Gastrocnemius medialis (tissue), 4 donors: ENCODE measurements around the gene SNAPC4. TPM values are rescaled to one million over a fixed set of nuclear protein-coding genes. Genes with fewer than 3 reads are reported as not detected.

Experiments
- ATAC-seq, 2 donors: fragments of 150-250 bp; one replicate each; pipeline ENCODE4 v1.9.1; 2016
- DNase-seq, 2 donors: peaks; one replicate each; pipeline ENCODE4 v3.0.0-alpha.2; 2019
- H3K27ac ChIP-seq, 4 donors: fragments of 200-600 bp; sonication (generic); 1 replicate in 1 of 4; 2 replicates in 3 of 4; pipeline ENCODE4 v1.5.1; 2016 to 2018; ENCODE audit warnings: mild to moderate bottlenecking in 2 of 4, moderate library complexity in 1 of 4
- H3K27me3 ChIP-seq, 3 donors: fragments of 200-600 bp; sonication (generic) in 2 of 3; 1 replicate in 1 of 3; 2 replicates in 2 of 3; pipeline versions ENCODE4 v1.5.1 to v1.6.0; 2016 to 2019; ENCODE audit warnings: mild to moderate bottlenecking in 1 of 3, moderate library complexity in 1 of 3
- H3K36me3 ChIP-seq, 2 donors: fragments of 200-600 bp; sonication (generic) in 1 of 2; one replicate each; pipeline ENCODE4 v1.5.1; 2017 to 2018
- H3K4me1 ChIP-seq, 2 donors: fragments of 200-600 bp; sonication (generic) in 1 of 2; one replicate each; pipeline ENCODE4 v1.5.1; 2016 to 2017; ENCODE audit warnings: mild to moderate bottlenecking in 2 of 2
- H3K4me3 ChIP-seq, 4 donors: fragments of 200-600 bp; sonication (generic) in 3 of 4; 1 replicate in 1 of 4; 2 replicates in 3 of 4; pipeline ENCODE4 v1.5.1; 2016 to 2019; ENCODE audit warnings: mild to moderate bottlenecking in 2 of 4
- H3K9me3 ChIP-seq, 3 donors: fragments of 200-600 bp; sonication (generic) in 2 of 3; 1 replicate in 1 of 3; 2 replicates in 2 of 3; pipeline ENCODE4 v1.5.1; 2016 to 2019
- POLR2A ChIP-seq, 2 donors: fragments of 450-650 bp; IDR thresholded peaks; one replicate each; pipeline ENCODE4 v1.6.1; 2017; ENCODE audit warnings: antibody characterized with exemption in 2 of 2, mild to moderate bottlenecking in 2 of 2, moderate library complexity in 2 of 2
- in situ Hi-C, 4 donors: fragments of 200-750 bp; cut with MboI; loops; one replicate each; pipeline versions ENCODE4 v1.15.0 to v1.8.0; 2017; ENCODE audit warnings: low sequenced_read_pairs in 4 of 4
- intact Hi-C: fragments of 100-400 bp; cut with DNase I; formaldehyde crosslinking; loops from one replicate; pipeline ENCODE4 v1.15.1; 2023; ENCODE audit warnings: low total_unique reads
- total RNA-seq, 4 donors: library from RNA; depleted of rRNA; stranded (reverse); fragments of >200 nt; gene quantifications; one replicate each; pipeline versions ENCODE4 v1.1.0 to v1.2.3, GENCODE V29; 2016
- TF ChIP-seq, protein P1 (sequence below), 5 experiments: fragments of 450-650 bp in 3 of 5; fragments of 200-600 bp in 2 of 5; sonication (generic) in 2 of 5; IDR thresholded peaks in 4 of 5; conservative IDR thresholded peaks in 1 of 5; 1 replicate in 4 of 5; 2 replicates in 1 of 5; pipeline ENCODE4 v1.5.1; 2016 to 2019; ENCODE audit warnings: antibody characterized with exemption in 5 of 5, mild to moderate bottlenecking in 3 of 5, moderate library complexity in 3 of 5

SNAPC4 gene
- total RNA-seq, 4 donors from 2014 or later, result 2.3 to 6.0 (median 3.9) TPM

DNA sequence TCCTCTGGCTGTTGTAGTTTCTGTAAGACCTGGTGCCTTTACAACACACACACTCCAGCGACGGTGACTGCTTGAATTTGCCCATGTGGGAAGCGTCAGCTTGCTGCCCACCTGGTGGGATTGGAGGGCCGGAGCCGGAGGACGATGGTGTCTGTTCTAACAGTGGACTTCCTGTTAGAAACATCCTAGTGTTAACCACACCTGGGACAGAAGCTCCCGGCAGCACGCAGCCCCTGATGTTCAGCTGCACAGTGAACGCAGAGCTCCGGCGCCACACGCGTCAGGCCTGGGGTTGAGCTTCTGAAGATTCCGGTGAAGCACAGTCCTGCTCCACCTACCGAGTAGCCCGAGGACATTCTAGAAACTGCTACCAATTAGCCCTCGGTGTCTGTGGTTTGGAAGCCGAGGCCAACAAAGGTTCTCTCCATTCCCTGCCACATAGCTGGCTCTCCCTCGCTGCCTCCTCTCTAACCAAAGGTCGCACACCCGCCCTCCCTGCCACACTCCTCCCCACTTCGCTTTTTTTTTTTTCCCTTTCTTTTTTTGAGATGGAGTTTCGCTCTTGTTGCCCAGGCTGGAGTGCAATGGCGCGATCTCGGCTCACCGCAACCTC lies 24.9 kb upstream of the SNAPC4 start:
- Histone ChIP-seq H3K4me1 (no peaks in the 10 kb centered on the region), H3K36me3 (peaks cover 0 to 77% of the 10 kb centered on the region in 2 donors), H3K27me3 (no peaks in the 10 kb centered on the region), H3K27ac (no peak overlapping the region), H3K4me3 (no peak overlapping the region), H3K9me3 (no peaks in the 10 kb centered on the region)
- in situ Hi-C loops (no loop called here), intact Hi-C loops (no loop called here)
- no peak for TF ChIP-seq POLR2A (IDR thresholded peaks at IDR 0.05)
- TF ChIP-seq, protein P1, sequence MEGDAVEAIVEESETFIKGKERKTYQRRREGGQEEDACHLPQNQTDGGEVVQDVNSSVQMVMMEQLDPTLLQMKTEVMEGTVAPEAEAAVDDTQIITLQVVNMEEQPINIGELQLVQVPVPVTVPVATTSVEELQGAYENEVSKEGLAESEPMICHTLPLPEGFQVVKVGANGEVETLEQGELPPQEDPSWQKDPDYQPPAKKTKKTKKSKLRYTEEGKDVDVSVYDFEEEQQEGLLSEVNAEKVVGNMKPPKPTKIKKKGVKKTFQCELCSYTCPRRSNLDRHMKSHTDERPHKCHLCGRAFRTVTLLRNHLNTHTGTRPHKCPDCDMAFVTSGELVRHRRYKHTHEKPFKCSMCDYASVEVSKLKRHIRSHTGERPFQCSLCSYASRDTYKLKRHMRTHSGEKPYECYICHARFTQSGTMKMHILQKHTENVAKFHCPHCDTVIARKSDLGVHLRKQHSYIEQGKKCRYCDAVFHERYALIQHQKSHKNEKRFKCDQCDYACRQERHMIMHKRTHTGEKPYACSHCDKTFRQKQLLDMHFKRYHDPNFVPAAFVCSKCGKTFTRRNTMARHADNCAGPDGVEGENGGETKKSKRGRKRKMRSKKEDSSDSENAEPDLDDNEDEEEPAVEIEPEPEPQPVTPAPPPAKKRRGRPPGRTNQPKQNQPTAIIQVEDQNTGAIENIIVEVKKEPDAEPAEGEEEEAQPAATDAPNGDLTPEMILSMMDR (IDR thresholded peaks at IDR 0.05 in 4 of 5, conservative IDR thresholded peaks at IDR 0.05 in 1 of 5), result no peak
- DNase-seq, result no peak
- no peak for ATAC-seq

- Histone ChIP-seq H3K4me3 (no peak overlapping the region), H3K4me1 (no peaks in the 10 kb centered on the region), H3K27me3 (no peaks in the 10 kb centered on the region), H3K9me3 (no peaks in the 10 kb centered on the region), H3K36me3 (peaks cover 0 to 77% of the 10 kb centered on the region in 2 donors), H3K27ac (no peak overlapping the region)
- no peak for DNase-seq
- intact Hi-C loops, result no loop called here
- no peak for ATAC-seq
- in situ Hi-C loops, result no loop called here
- TF ChIP-seq, protein P1 (IDR thresholded peaks at IDR 0.05 in 4 of 5, conservative IDR thresholded peaks at IDR 0.05 in 1 of 5), result no peak
- no peak for TF ChIP-seq POLR2A (IDR thresholded peaks at IDR 0.05)
These were observed 23.6 kb upstream of the SNAPC4 start for GRCh38 chr9:136423432-136424146.

DNA sequence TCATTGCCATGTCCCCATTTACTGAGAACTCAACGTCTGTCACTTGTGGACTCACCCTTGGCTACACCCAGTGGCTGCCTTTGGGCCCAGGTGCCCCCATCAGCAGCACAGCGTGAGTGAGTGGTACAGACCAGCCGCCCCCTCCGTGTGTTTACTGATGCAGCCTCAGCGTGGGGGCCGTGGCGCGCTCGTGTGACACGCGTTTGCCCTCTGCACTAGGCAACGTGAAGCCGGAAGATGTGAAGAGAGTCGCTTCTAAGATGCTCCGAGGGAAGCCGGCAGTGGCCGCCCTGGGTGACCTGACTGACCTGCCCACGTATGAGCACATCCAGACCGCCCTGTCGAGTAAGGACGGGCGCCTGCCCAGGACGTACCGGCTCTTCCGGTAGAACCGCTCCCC lies 22.9 kb upstream of the SNAPC4 start:
- in situ Hi-C loops, result no loop called here
- H3K27me3 ChIP-seq, result no peaks in the 10 kb centered on the region
- ATAC-seq, result no peak
- no peak overlapping the region for H3K4me3 ChIP-seq
- TF ChIP-seq, protein P1 (IDR thresholded peaks at IDR 0.05 in 4 of 5, conservative IDR thresholded peaks at IDR 0.05 in 1 of 5), result no peak
- TF ChIP-seq POLR2A (IDR thresholded peaks at IDR 0.05), result no peak
- no peaks in the 10 kb centered on the region for H3K4me1 ChIP-seq
- no peak overlapping the region for H3K27ac ChIP-seq
- intact Hi-C loops, result no loop called here
- no peaks in the 10 kb centered on the region for H3K9me3 ChIP-seq
- no peak for DNase-seq
- peaks cover 0 to 77% of the 10 kb centered on the region in 2 donors for H3K36me3 ChIP-seq

DNA sequence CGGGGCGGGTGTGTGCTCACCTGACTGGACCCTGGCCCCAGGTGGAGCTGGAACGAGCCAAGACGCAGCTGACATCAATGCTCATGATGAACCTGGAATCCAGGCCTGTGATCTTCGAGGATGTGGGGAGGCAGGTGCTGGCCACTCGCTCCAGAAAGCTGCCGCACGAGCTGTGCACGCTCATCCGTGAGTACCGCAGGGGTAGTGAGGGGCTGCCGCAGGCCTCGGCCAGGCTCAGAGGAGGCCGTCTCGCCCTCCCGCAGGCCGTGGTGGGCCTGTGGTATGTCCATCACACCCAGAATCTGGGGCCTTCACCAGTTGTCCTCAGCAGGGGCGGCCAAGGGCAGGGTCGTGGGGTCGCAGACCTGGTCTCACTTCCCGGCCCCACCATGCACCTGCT lies 21.8 kb upstream of the SNAPC4 start:
- TF ChIP-seq, protein P1 (IDR thresholded peaks at IDR 0.05 in 4 of 5, conservative IDR thresholded peaks at IDR 0.05 in 1 of 5), result no peak
- TF ChIP-seq POLR2A (IDR thresholded peaks at IDR 0.05), result no peak
- Histone ChIP-seq H3K4me1 (no peaks in the 10 kb centered on the region), H3K9me3 (no peaks in the 10 kb centered on the region), H3K27ac (no peak overlapping the region), H3K36me3 (peaks cover 0 to 86% of the 10 kb centered on the region in 2 donors), H3K27me3 (no peaks in the 10 kb centered on the region), H3K4me3 (no peak overlapping the region)
- ATAC-seq, result no peak
- in situ Hi-C loops, result no loop called here
- intact Hi-C loops, result no loop called here
- no peak for DNase-seq
